Measurements from ENCODE around the gene SLC34A1.

- TF ChIP-seq CHD2 (IDR thresholded peaks at IDR 0.05; ENCODE audit: low read depth, low read length): no peak
- TF ChIP-seq ZFP36 (IDR thresholded peaks at IDR 0.05; ENCODE audit: borderline replicate concordance, low read depth, low read length, partially characterized antibody): no peak
- TF ChIP-seq EZH2 (conservative IDR thresholded peaks at IDR 0.05; ENCODE audit: low read depth, low read length): no peak
- no peak for TF ChIP-seq KLF16 (CRISPR knock-in tag; IDR thresholded peaks at IDR 0.05)
- no peak for TF ChIP-seq CTCF (CRISPR knock-in tag; IDR thresholded peaks at IDR 0.05)
- TF ChIP-seq ZNF143 (CRISPR knock-in tag; IDR thresholded peaks at IDR 0.05): no peak
- no peak for TF ChIP-seq FOXC1 (CRISPR knock-in tag; IDR thresholded peaks at IDR 0.05; ENCODE audit: borderline replicate concordance)
- TF ChIP-seq ATAD3A (CRISPR knock-in tag; IDR thresholded peaks at IDR 0.05): no peak
Observed at GRCh38 chr5:177443144-177443983, 59.1 kb downstream of the SLC34A1 start.
